ENCODE measurements around the gene GAS2L1.

The GAS2L1 gene

DNA sequence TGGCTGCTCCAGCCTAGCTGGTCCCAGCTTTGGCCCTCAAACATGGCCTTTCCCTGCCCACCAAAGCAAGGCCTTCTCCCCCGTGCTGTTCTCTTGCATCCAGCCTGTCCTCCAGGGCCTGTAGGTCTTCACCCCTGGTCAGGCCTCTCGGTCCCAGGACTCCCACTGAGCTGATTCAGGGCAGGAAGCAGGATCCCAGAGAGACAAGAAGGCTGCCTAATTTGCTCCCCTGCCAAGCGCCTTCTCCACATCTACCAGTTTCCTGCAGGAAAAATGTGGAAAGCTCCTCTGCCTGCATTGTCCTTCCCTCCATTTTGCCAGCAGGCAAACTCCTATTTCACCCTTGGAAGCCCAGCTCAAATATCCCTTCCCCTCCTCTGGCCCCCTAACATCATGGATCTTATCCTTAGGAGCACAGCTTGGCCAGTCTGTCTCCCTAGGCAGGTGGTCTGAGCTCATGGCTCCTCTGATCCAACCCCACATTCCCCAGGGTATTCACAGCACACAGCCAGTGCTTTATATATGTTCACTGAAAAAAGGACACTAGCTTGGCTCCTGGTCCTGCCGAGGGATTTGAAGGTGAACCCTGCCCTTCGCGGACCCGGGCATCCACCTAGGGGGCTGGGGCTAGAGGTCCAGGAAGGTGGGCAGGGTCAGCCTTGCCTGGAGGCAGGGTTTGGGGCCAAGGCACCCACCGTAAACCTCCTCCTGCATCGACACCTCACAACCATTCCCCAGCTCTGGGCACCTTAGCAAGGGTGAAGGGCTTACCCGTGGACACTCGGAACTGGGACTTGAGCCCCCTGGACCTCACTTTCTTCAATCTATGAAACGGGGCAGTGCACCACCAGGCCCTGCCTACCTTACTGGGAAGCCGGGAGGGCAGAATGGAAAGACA lies 39.6 kb upstream of the GAS2L1 start:
- Histone ChIP-seq H3K4me3 (ENCODE audit: low read depth in 1 of 5, low read length in 5 of 5) (peak overlapping the region; percentile 71 to 97 (median 90)), H3K9ac (ENCODE audit: low read length in 5 of 5) (peak overlapping the region; percentile 30 to 100 (median 99)), H3K4me1 (ENCODE audit: control insufficient read depth in 5 of 5, insufficient read depth in 5 of 5, low read length in 5 of 5) (peaks cover 19 to 51% (median 47%) of the 10 kb centered on the region in 5 donors), H3K36me3 (ENCODE audit: control insufficient read depth in 5 of 5, insufficient read depth in 5 of 5, low read length in 5 of 5) (peaks cover 3 to 24% (median 17%) of the 10 kb centered on the region in 5 donors), H3K27me3 (ENCODE audit: control insufficient read depth in 5 of 5, insufficient read depth in 4 of 5, low read length in 5 of 5) (no peaks in the 10 kb centered on the region), H3K9me3 (ENCODE audit: control insufficient read depth in 5 of 5, low read length in 5 of 5) (no peaks in the 10 kb centered on the region), H3K27ac (ENCODE audit: low read depth, low read length) (peak overlapping the region; percentile 99)

DNA sequence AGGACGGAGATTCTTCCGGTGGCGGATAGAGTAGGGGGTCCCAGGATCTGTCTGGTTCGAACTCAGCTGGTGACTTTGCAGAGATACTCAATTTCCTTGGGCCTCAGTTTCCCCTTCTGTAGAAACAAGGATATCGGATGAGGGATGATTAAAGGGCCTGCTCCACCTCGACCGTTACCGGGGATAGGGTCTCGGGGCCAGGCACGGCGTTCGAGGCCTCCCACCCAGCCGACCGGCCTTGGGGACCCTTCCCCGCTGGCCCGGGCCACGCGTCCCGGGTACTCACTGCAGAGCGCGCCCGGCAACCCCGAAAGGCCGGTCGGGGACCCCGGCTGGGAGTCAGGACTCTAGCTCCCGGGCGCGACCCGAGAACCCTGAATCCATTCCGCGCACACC lies 39.0 kb upstream of the GAS2L1 start:
- Histone ChIP-seq H3K4me1 (ENCODE audit: control insufficient read depth in 5 of 5, insufficient read depth in 5 of 5, low read length in 5 of 5) (peaks cover 19 to 57% (median 53%) of the 10 kb centered on the region in 5 donors), H3K9ac (ENCODE audit: low read length in 5 of 5) (peak overlapping the region; percentile 76 to 100 (median 99)), H3K36me3 (ENCODE audit: control insufficient read depth in 5 of 5, insufficient read depth in 5 of 5, low read length in 5 of 5) (peaks cover 7 to 30% (median 19%) of the 10 kb centered on the region in 5 donors), H3K27ac (ENCODE audit: low read depth, low read length) (peak overlapping the region; percentile 99), H3K4me3 (ENCODE audit: low read depth in 1 of 5, low read length in 5 of 5) (peak overlapping the region; percentile 71 to 97 (median 90)), H3K27me3 (ENCODE audit: control insufficient read depth in 5 of 5, insufficient read depth in 4 of 5, low read length in 5 of 5) (no peaks in the 10 kb centered on the region), H3K9me3 (ENCODE audit: control insufficient read depth in 5 of 5, low read length in 5 of 5) (no peaks in the 10 kb centered on the region)

DNA sequence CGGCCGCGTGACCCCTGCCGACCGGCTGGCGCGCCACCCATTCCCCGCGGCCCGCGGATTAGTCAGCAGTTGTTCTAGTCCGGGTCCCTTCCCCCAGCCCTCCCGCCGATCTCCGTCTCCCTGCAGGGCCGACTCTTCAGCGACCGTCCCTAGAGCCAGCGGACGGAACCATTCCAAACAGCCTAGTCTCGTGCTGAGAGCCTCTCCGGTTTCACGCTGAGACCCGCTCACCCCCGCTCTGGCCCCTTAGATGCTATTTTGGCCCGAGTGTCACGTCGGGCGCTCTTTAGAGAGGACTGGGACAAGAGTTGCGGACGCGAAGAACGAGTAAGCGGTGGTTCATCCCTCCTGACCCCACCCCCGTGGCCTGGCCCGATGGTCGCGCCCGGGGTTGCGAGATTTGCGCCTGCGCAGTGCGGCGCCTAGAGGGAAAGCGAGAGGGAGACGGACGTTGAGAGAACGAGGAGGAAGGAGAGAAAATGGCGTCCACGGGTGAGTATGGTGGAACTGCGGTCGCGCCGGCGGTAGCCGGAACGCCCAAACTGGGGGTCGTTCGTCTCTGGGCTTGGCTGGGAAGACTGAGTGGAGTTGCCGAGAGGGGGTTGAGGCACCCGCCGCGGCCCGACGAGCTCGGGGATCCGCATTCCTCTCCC lies 38.5 kb upstream of the GAS2L1 start, which contains the start of the genes EWSR1 and RHBDD3:
EWSR1 (plus strand) TSS at position 411 of the 653 bp plus-strand sequence; CDS start at position 480, 69 bp downstream.
RHBDD3 (minus strand) TSS at position 124 of the 653 bp plus-strand sequence. CDS start 2,355 bp downstream, outside the sequence.
- H3K4me1 ChIP-seq (ENCODE audit: control insufficient read depth in 5 of 5, insufficient read depth in 5 of 5, low read length in 5 of 5) = peaks cover 19 to 63% (median 58%) of the 10 kb centered on the region in 5 donors
- no peaks in the 10 kb centered on the region for H3K9me3 ChIP-seq (ENCODE audit: control insufficient read depth in 5 of 5, low read length in 5 of 5)
- peak within 1 kb of the TSS; percentile 76 to 100 (median 99) for H3K9ac ChIP-seq (ENCODE audit: low read length in 5 of 5)
- peak within 1 kb of the TSS; percentile 71 to 97 (median 90) for H3K4me3 ChIP-seq (ENCODE audit: low read depth in 1 of 5, low read length in 5 of 5)
- H3K36me3 ChIP-seq (ENCODE audit: control insufficient read depth in 5 of 5, insufficient read depth in 5 of 5, low read length in 5 of 5) = peaks cover 12 to 35% (median 25%) of the 10 kb centered on the region in 5 donors
- no peaks in the 10 kb centered on the region for H3K27me3 ChIP-seq (ENCODE audit: control insufficient read depth in 5 of 5, insufficient read depth in 4 of 5, low read length in 5 of 5)
- peak within 1 kb of the TSS; percentile 99 for H3K27ac ChIP-seq (ENCODE audit: low read depth, low read length)

DNA sequence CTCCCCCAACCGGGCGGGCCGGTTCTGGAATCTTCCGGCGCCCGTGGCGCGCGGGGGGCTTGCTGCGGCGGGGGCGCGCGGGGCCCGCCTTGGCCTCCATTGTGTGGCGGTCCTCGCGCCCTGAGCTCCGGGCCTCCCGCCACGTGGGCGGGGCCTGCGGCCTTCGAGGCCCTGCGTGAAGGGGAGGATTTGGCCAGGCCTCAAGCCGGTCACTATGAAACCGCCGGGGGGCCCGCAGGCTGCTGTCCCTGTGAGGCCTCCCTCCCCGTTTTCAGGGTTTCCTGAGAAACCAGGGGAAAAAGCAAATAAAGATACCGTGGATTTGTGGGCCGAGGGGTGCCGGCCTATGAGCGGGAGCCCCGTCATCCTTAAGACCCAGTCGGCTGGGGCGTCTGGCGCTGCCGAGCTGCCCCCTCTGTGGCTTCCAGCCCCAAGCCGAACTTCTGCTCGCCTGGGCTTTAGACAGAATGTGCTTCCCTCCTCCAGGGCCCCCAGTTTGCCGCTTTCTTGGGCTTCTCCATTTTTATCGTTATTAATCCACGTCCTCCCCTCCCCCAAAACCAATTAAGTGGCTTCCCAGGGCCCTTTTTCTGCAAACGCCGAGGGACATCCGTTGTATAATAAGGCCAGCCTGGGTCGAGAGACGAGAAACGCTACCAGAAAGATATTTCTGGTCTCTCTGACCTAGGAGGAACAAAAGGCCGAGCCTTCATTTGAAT lies 37.8 kb upstream of the GAS2L1 start:
- Histone ChIP-seq H3K9me3 (ENCODE audit: control insufficient read depth in 5 of 5, low read length in 5 of 5) (no peaks in the 10 kb centered on the region), H3K4me1 (ENCODE audit: control insufficient read depth in 5 of 5, insufficient read depth in 5 of 5, low read length in 5 of 5) (peaks cover 19 to 65% (median 63%) of the 10 kb centered on the region in 5 donors), H3K36me3 (ENCODE audit: control insufficient read depth in 5 of 5, insufficient read depth in 5 of 5, low read length in 5 of 5) (peaks cover 16 to 39% (median 28%) of the 10 kb centered on the region in 5 donors)

DNA sequence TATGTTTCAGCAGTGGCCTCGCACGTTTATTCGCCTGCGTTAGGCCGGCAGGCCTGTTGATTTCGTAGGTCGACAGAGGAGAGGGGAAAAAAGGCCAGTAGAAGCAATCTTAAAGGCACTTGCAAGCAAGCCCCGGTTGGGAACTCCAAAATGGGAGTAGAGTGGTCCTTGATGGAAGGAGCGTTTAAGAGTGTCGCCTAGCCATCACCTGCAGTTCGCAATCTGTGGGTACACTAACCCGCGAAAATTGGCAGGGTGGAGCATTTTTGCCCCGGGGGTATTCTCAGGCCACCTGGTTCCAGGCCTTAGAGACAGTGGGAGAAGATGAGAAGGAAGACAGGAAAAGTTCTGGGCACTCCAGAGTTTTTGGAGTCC lies 37.2 kb upstream of the GAS2L1 start:
- Histone ChIP-seq H3K27me3 (ENCODE audit: control insufficient read depth in 5 of 5, insufficient read depth in 4 of 5, low read length in 5 of 5) (no peaks in the 10 kb centered on the region), H3K36me3 (ENCODE audit: control insufficient read depth in 5 of 5, insufficient read depth in 5 of 5, low read length in 5 of 5) (peaks cover 21 to 39% (median 28%) of the 10 kb centered on the region in 5 donors), H3K27ac (ENCODE audit: low read depth, low read length) (peak overlapping the region; percentile 99), H3K9me3 (ENCODE audit: control insufficient read depth in 5 of 5, low read length in 5 of 5) (no peaks in the 10 kb centered on the region), H3K9ac (ENCODE audit: low read length in 5 of 5) (peak overlapping the region; percentile 76 to 100 (median 99)), H3K4me1 (ENCODE audit: control insufficient read depth in 5 of 5, insufficient read depth in 5 of 5, low read length in 5 of 5) (peaks cover 19 to 66% (median 63%) of the 10 kb centered on the region in 5 donors), H3K4me3 (ENCODE audit: low read depth in 1 of 5, low read length in 5 of 5) (peak overlapping the region; percentile 71 to 97 (median 90))

More for the DNA sequence above, 37.8 kb upstream of the GAS2L1 start:
- Histone ChIP-seq H3K27me3 (ENCODE audit: control insufficient read depth in 5 of 5, insufficient read depth in 4 of 5, low read length in 5 of 5) (no peaks in the 10 kb centered on the region), H3K9ac (ENCODE audit: low read length in 5 of 5) (peak overlapping the region; percentile 76 to 100 (median 99)), H3K27ac (ENCODE audit: low read depth, low read length) (peak overlapping the region; percentile 99), H3K4me3 (ENCODE audit: low read depth in 1 of 5, low read length in 5 of 5) (peak overlapping the region; percentile 71 to 97 (median 90))

DNA sequence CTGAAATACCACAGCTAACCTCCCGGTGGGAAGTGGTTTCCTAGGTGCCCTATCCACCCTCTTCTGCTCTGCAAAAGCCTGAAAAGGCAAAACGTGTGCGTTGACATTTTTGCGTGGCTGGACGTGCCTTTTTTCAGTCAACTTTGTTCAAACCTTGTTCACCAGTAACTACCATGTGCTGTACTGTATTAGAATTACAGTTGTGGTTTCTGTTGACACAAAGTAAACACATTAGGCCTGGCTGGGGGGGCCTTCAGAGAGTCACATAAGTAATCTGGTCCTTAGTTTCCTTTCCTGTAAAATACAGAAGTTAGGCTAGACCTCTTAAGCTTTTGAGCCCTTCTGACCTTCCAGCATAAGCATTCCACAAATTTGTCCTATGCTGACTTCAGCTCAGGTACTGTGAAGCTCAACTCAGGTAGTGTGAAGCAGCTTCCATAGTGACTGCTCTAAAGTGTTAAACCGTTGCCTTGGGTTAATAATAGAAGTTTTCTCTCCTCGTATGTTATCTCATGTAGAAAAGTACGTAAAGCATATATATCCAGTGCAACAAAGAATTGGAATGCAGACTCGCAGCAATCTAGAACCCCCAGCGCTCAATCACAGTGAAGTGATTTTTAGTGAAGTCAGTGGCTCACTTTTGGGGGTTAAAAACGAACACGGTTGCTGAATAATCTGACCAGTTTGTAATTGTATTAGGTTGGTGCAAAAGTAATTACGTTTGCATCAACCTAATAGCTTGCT lies 36.5 kb upstream of the GAS2L1 start:
- peaks cover 26 to 40% (median 31%) of the 10 kb centered on the region in 5 donors for H3K36me3 ChIP-seq (ENCODE audit: control insufficient read depth in 5 of 5, insufficient read depth in 5 of 5, low read length in 5 of 5)
- no peaks in the 10 kb centered on the region for H3K27me3 ChIP-seq (ENCODE audit: control insufficient read depth in 5 of 5, insufficient read depth in 4 of 5, low read length in 5 of 5)
- peak overlapping the region; percentile 99 for H3K27ac ChIP-seq (ENCODE audit: low read depth, low read length)
- peak overlapping the region; percentile 76 to 100 (median 99) for H3K9ac ChIP-seq (ENCODE audit: low read length in 5 of 5)
- no peaks in the 10 kb centered on the region for H3K9me3 ChIP-seq (ENCODE audit: control insufficient read depth in 5 of 5, low read length in 5 of 5)
- peak overlapping the region; percentile 71 to 97 (median 90) for H3K4me3 ChIP-seq (ENCODE audit: low read depth in 1 of 5, low read length in 5 of 5)
- H3K4me1 ChIP-seq (ENCODE audit: control insufficient read depth in 5 of 5, insufficient read depth in 5 of 5, low read length in 5 of 5) = peaks cover 19 to 68% (median 63%) of the 10 kb centered on the region in 5 donors

DNA sequence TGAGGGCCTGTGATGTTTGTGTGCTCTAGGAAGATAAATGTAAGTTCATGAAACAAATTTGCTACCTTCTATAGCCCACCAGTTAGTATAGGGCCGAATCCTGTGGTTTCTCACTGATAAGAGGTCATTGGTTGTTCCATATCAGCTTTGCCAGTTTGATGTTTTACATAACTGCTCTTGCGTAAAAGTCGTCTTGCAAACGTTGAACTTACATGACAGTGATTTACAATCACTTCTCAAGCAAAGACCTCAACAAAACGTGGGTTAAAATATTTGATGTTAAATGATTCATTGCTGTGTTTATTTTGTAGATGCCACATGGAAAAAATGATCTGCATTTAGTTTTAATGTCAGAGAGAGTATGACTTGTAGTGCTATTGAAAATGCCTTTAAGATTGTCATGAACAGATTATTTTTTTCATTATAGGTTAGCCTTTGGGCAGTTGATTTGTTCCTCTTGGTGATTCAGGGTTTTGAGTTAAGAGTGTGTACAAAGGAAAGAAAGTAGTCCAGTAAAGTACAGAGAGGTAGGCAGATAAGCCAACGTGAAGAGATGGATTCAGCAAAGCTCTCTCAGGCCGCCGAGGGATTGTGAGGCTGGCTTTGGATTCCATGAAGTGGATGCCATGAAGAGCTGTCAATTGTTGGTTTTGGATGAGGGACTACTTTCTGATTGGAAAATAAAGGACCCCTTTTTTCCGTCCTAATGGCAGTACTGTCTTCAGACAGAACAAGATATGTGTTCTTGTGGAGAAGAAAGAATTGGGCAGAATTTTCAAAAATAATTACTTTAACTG lies 35.8 kb upstream of the GAS2L1 start:
- Histone ChIP-seq H3K27me3 (ENCODE audit: control insufficient read depth in 5 of 5, insufficient read depth in 4 of 5, low read length in 5 of 5) (no peaks in the 10 kb centered on the region), H3K4me1 (ENCODE audit: control insufficient read depth in 5 of 5, insufficient read depth in 5 of 5, low read length in 5 of 5) (peaks cover 19 to 74% (median 69%) of the 10 kb centered on the region in 5 donors), H3K27ac (ENCODE audit: low read depth, low read length) (peak overlapping the region; percentile 99), H3K9ac (ENCODE audit: low read length in 5 of 5) (peak overlapping the region; percentile 32 to 100 (median 99)), H3K36me3 (ENCODE audit: control insufficient read depth in 5 of 5, insufficient read depth in 5 of 5, low read length in 5 of 5) (peaks cover 21 to 39% (median 33%) of the 10 kb centered on the region in 5 donors), H3K4me3 (ENCODE audit: low read depth in 1 of 5, low read length in 5 of 5) (peak overlapping the region; percentile 71 to 97 (median 90)), H3K9me3 (ENCODE audit: control insufficient read depth in 5 of 5, low read length in 5 of 5) (no peaks in the 10 kb centered on the region)

DNA sequence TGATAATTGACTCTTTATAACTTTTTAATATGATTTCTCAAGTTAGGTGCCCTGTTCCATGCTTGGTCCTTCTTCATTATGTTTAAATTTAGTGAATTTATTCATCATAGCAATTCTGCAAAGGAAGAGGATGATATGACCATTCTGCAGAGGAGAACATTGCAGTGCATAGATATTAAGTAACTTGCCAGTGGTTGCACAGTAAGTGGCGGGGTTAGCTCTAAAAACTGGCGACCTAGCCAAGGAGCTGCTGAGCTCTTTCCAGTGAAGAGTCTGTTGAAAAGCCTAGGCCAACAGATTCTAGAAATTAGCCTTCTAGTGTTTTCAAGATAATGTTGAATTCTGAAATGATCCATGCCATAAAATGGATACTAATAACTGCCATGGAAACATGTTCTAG lies 33.8 kb upstream of the GAS2L1 start:
- Histone ChIP-seq H3K4me1 (ENCODE audit: control insufficient read depth in 5 of 5, insufficient read depth in 5 of 5, low read length in 5 of 5) (peaks cover 14 to 58% (median 53%) of the 10 kb centered on the region in 5 donors), H3K36me3 (ENCODE audit: control insufficient read depth in 5 of 5, insufficient read depth in 5 of 5, low read length in 5 of 5) (peaks cover 33 to 51% (median 49%) of the 10 kb centered on the region in 5 donors), H3K27me3 (ENCODE audit: control insufficient read depth in 5 of 5, insufficient read depth in 4 of 5, low read length in 5 of 5) (no peaks in the 10 kb centered on the region), H3K4me3 (ENCODE audit: low read depth in 1 of 5, low read length in 5 of 5) (no peak overlapping the region), H3K9me3 (ENCODE audit: control insufficient read depth in 5 of 5, low read length in 5 of 5) (no peaks in the 10 kb centered on the region), H3K27ac (ENCODE audit: low read depth, low read length) (peak overlapping the region; percentile 19), H3K9ac (ENCODE audit: low read length in 5 of 5) (peak overlapping the region in 1 of 5 donors; percentile 8)
